Loucy (cell line): ENCODE results near the gene SLX4.

ENCODE experiments used
- CTCF ChIP-seq: fragments of 200-600 bp; sonication (generic); conservative IDR thresholded peaks from 2 replicates; pipeline ENCODE4 v1.5.1; 2014; ENCODE audit warnings: mild to moderate bottlenecking, antibody characterized with exemption, low read length
- EZH2phosphoT487 ChIP-seq: fragments of 200-600 bp; IDR thresholded peaks from 2 replicates; pipeline ENCODE4 v1.6.1; 2018; ENCODE audit warnings: antibody characterized with exemption, mild to moderate bottlenecking, moderate library complexity, borderline replicate concordance

GRCh38 chr16:3656491-3657468, 45.4 kb upstream of the SLX4 start:
- no peak for TF ChIP-seq CTCF
- TF ChIP-seq EZH2phosphoT487 = no peak
